ENCODE results near the gene ADPRH.

The ADPRH gene

GRCh38 chr3:119613201-119613600 is 33.9 kb downstream of the ADPRH start:
- Histone ChIP-seq H3K9ac (ENCODE audit: low read length) (no peak overlapping the region), H3K4me2 (ENCODE audit: low read length) (no peak overlapping the region), H3F3A (ENCODE audit: insufficient read depth, low read length) (no peaks in the 10 kb centered on the region), H2AFZ (ENCODE audit: low read length) (no peak overlapping the region), H3K9me3 (ENCODE audit: low read length) (no peaks in the 10 kb centered on the region), H3K36me3 (ENCODE audit: insufficient read depth, low read length) (no peaks in the 10 kb centered on the region), H3K27ac (ENCODE audit: low read depth, low read length, poor library complexity, severe bottlenecking) (no peak overlapping the region), H3K4me1 (ENCODE audit: insufficient read depth, low read length, severe bottlenecking) (no peaks in the 10 kb centered on the region), H3K27me3 (ENCODE audit: insufficient read depth, low read length) (peaks cover 3% of the 10 kb centered on the region; the same call in 1 of the 2 replicates), H4K20me1 (ENCODE audit: insufficient read depth, low read length) (no peaks in the 10 kb centered on the region), H3K9me2 (ENCODE audit: low read depth, low read length) (no peaks in the 10 kb centered on the region), H3K79me2 (ENCODE audit: insufficient read depth, low read length) (no peaks in the 10 kb centered on the region), H3K4me3 (ENCODE audit: low read depth, low read length, poor library complexity, severe bottlenecking) (no peak overlapping the region)
- TF ChIP-seq EZH2 (IDR thresholded peaks at IDR 0.05; ENCODE audit: borderline replicate concordance, low read length) (no peak), CTCF (IDR thresholded peaks at IDR 0.05; ENCODE audit: low read length) (no peak)

GRCh38 chr3:119613872-119614271 is 34.6 kb downstream of the ADPRH start:
- H3F3A ChIP-seq (ENCODE audit: insufficient read depth, low read length) = no peaks in the 10 kb centered on the region

DNA sequence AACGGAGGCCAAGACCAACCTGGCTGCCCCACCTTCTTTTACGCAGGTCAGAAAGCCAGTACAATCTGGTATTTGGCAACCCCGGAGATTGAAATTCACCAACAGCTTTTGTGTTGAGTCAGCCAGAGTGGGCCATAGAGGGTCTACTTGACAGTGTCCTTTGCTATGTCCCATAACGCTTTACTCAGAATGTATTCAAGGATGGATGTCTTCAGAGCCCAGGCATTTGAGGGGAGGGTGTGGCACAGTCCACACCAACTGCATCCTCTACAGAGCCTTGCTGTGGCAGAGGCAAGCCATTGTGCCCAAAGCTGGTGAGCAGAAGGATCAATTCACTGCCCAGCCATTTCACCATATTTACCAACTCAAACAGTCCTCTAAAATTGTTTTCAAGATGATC is 36.8 kb downstream of the ADPRH start:
- H3K9me2 ChIP-seq (ENCODE audit: low read depth, low read length) = no peaks in the 10 kb centered on the region
- peaks cover 3% of the 10 kb centered on the region; the same call in 1 of the 2 replicates for H3K27me3 ChIP-seq (ENCODE audit: insufficient read depth, low read length)
- H3K27ac ChIP-seq (ENCODE audit: low read depth, low read length, poor library complexity, severe bottlenecking) = no peak overlapping the region
- H3K9me3 ChIP-seq (ENCODE audit: low read length) = no peaks in the 10 kb centered on the region
- no peak overlapping the region for H3K4me3 ChIP-seq (ENCODE audit: low read depth, low read length, poor library complexity, severe bottlenecking)
- H4K20me1 ChIP-seq (ENCODE audit: insufficient read depth, low read length) = no peaks in the 10 kb centered on the region
- no peaks in the 10 kb centered on the region for H3K4me1 ChIP-seq (ENCODE audit: insufficient read depth, low read length, severe bottlenecking)
- no peaks in the 10 kb centered on the region for H3K79me2 ChIP-seq (ENCODE audit: insufficient read depth, low read length)
- H3K36me3 ChIP-seq (ENCODE audit: insufficient read depth, low read length) = no peaks in the 10 kb centered on the region
- H2AFZ ChIP-seq (ENCODE audit: low read length) = no peak overlapping the region
- no peaks in the 10 kb centered on the region for H3F3A ChIP-seq (ENCODE audit: insufficient read depth, low read length)
- no peak overlapping the region for H3K9ac ChIP-seq (ENCODE audit: low read length)
- TF ChIP-seq EZH2 (IDR thresholded peaks at IDR 0.05; ENCODE audit: borderline replicate concordance, low read length) = no peak
- no peak for TF ChIP-seq CTCF (IDR thresholded peaks at IDR 0.05; ENCODE audit: low read length)
- H3K4me2 ChIP-seq (ENCODE audit: low read length) = no peak overlapping the region

More at GRCh38 chr3:119613872-119614271, 34.6 kb downstream of the ADPRH start:
- no peak overlapping the region for H3K4me2 ChIP-seq (ENCODE audit: low read length)
- H2AFZ ChIP-seq (ENCODE audit: low read length) = no peak overlapping the region
- no peaks in the 10 kb centered on the region for H3K9me3 ChIP-seq (ENCODE audit: low read length)
- H3K79me2 ChIP-seq (ENCODE audit: insufficient read depth, low read length) = no peaks in the 10 kb centered on the region
- no peak for TF ChIP-seq CTCF (IDR thresholded peaks at IDR 0.05; ENCODE audit: low read length)
- TF ChIP-seq EZH2 (IDR thresholded peaks at IDR 0.05; ENCODE audit: borderline replicate concordance, low read length) = no peak
- H4K20me1 ChIP-seq (ENCODE audit: insufficient read depth, low read length) = no peaks in the 10 kb centered on the region
- peaks cover 3% of the 10 kb centered on the region; the same call in 1 of the 2 replicates for H3K27me3 ChIP-seq (ENCODE audit: insufficient read depth, low read length)
- H3K36me3 ChIP-seq (ENCODE audit: insufficient read depth, low read length) = no peaks in the 10 kb centered on the region
- no peaks in the 10 kb centered on the region for H3K9me2 ChIP-seq (ENCODE audit: low read depth, low read length)
- H3K9ac ChIP-seq (ENCODE audit: low read length) = no peak overlapping the region
- no peak overlapping the region for H3K4me3 ChIP-seq (ENCODE audit: low read depth, low read length, poor library complexity, severe bottlenecking)
- no peak overlapping the region for H3K27ac ChIP-seq (ENCODE audit: low read depth, low read length, poor library complexity, severe bottlenecking)
- no peaks in the 10 kb centered on the region for H3K4me1 ChIP-seq (ENCODE audit: insufficient read depth, low read length, severe bottlenecking)

Data from OCI-LY1 (cell line).